ENCODE data around the gene AHSP.
"Not testable (repeated sequence)": the region's sequence is repeated elsewhere in the genome, so short reads cannot be mapped to it uniquely, and the experiment has no call there.

AHSP gene

GRCh38 chr16:31536804-31537361 lies 9.2 kb downstream of the AHSP start:
- Histone ChIP-seq H3K27ac (no peak overlapping the region), H3K36me3 (no peaks in the 10 kb centered on the region), H3K9me3 (no peaks in the 10 kb centered on the region), H3K27me3 (peaks cover 76% of the 10 kb centered on the region), H3K4me3 (ENCODE audit: low read depth in 1 of 2, low read length in 1 of 2) (no peak overlapping the region), H3K4me1 (ENCODE audit: control insufficient read depth in 1 of 2, insufficient read depth in 1 of 2, low read depth in 1 of 2, low read length in 1 of 2) (peaks cover 0 to 5% of the 10 kb centered on the region in 2 experiments)
- no peak for TF ChIP-seq CTCF (IDR thresholded peaks at IDR 0.05)

- no peaks in the 10 kb centered on the region for H3K36me3 ChIP-seq
- peaks cover 0 to 5% of the 10 kb centered on the region in 2 experiments for H3K4me1 ChIP-seq (ENCODE audit: control insufficient read depth in 1 of 2, insufficient read depth in 1 of 2, low read depth in 1 of 2, low read length in 1 of 2)
- H3K4me3 ChIP-seq (ENCODE audit: low read depth in 1 of 2, low read length in 1 of 2) = no peak overlapping the region
- H3K9me3 ChIP-seq = no peaks in the 10 kb centered on the region
- peaks cover 70% of the 10 kb centered on the region for H3K27me3 ChIP-seq
- no peak for TF ChIP-seq CTCF (IDR thresholded peaks at IDR 0.05)
- H3K27ac ChIP-seq = no peak overlapping the region
These were observed 9.9 kb downstream of the AHSP start for GRCh38 chr16:31537362-31538242.

- not testable (repeated sequence) for H3K36me3 ChIP-seq; H3K4me3 ChIP-seq (ENCODE audit: low read depth in 1 of 2, low read length in 1 of 2); H3K27ac ChIP-seq; H3K9me3 ChIP-seq; H3K4me1 ChIP-seq (ENCODE audit: control insufficient read depth in 1 of 2, insufficient read depth in 1 of 2, low read depth in 1 of 2, low read length in 1 of 2)
- peaks cover 70% of the 10 kb centered on the region for H3K27me3 ChIP-seq
These were observed 10.5 kb downstream of the AHSP start for GRCh38 chr16:31538243-31538598.

GRCh38 chr16:31539762-31540161 lies 12.1 kb downstream of the AHSP start:
- H3K4me3 ChIP-seq (ENCODE audit: low read depth in 1 of 2, low read length in 1 of 2); H3K27ac ChIP-seq; H3K4me1 ChIP-seq (ENCODE audit: control insufficient read depth in 1 of 2, insufficient read depth in 1 of 2, low read depth in 1 of 2, low read length in 1 of 2); H3K36me3 ChIP-seq; H3K9me3 ChIP-seq: not testable (repeated sequence)
- H3K27me3 ChIP-seq = peaks cover 56% of the 10 kb centered on the region

- no peak for TF ChIP-seq CTCF (IDR thresholded peaks at IDR 0.05)
- peaks cover 26% of the 10 kb centered on the region for H3K27me3 ChIP-seq
- H3K9me3 ChIP-seq = no peaks in the 10 kb centered on the region
- no peak overlapping the region for H3K4me3 ChIP-seq (ENCODE audit: low read depth in 1 of 2, low read length in 1 of 2)
- no peaks in the 10 kb centered on the region for H3K36me3 ChIP-seq
- no peaks in the 10 kb centered on the region for H3K4me1 ChIP-seq (ENCODE audit: control insufficient read depth in 1 of 2, insufficient read depth in 1 of 2, low read depth in 1 of 2, low read length in 1 of 2)
- H3K27ac ChIP-seq = no peak overlapping the region
These were observed 15.1 kb downstream of the AHSP start for GRCh38 chr16:31542763-31543162.

GRCh38 chr16:31561426-31562233 lies 33.9 kb downstream of the AHSP start:
- H3K27me3 ChIP-seq = peaks cover 15% of the 10 kb centered on the region
- H3K27ac ChIP-seq = no peak overlapping the region
- no peak for TF ChIP-seq CTCF (IDR thresholded peaks at IDR 0.05)
- no peaks in the 10 kb centered on the region for H3K4me1 ChIP-seq (ENCODE audit: control insufficient read depth in 1 of 2, insufficient read depth in 1 of 2, low read depth in 1 of 2, low read length in 1 of 2)
- no peaks in the 10 kb centered on the region for H3K9me3 ChIP-seq
- H3K4me3 ChIP-seq (ENCODE audit: low read depth in 1 of 2, low read length in 1 of 2) = no peak overlapping the region
- H3K36me3 ChIP-seq = no peaks in the 10 kb centered on the region

Data from neutrophil (primary cell).